OCI-LY7 (cell line): ENCODE data around the gene DNAH17. TPM values are rescaled to one million over a fixed set of nuclear protein-coding genes. Genes with fewer than 3 reads are reported as not detected.

Experiments
- BruUV-seq: library from RNA; stranded (reverse); fragments of 400-500 nt; replicated peaks from 2 replicates; lab custom pipeline; 2021; lab: Mats Ljungman, UMichigan
- CTCF ChIA-PET: fragments of 300-600 bp; sonication (Branson Sonifier 250); formaldehyde crosslinking; loops from one replicate; lab custom pipeline; 2022; ENCODE audit warnings: antibody characterized with exemption; ENCODE audit not compliant: unreplicated experiment; lab: Charles Lee
- POLR2A ChIA-PET: fragments of 300-600 bp; sonication (Branson Sonifier 250); formaldehyde crosslinking; loops from one replicate; lab custom pipeline; 2022; ENCODE audit warnings: antibody characterized with exemption; lab: Charles Lee
- DNase-seq: peaks from one replicate; pipeline ENCODE4 v3.0.0-alpha.2; 2015; ENCODE audit warnings: low spot score
- H2AFZ ChIP-seq: fragments of 200-600 bp; sonication (generic), shearing (Covaris generic); 2 replicates; pipeline ENCODE4 v1.6.1; 2014; ENCODE audit warnings: mild to moderate bottlenecking, antibody characterized with exemption, low read length, moderate library complexity
- H3K27ac ChIP-seq: fragments of 200-600 bp; sonication (generic); 2 replicates; pipeline ENCODE4 v1.5.1; 2014; ENCODE audit warnings: mixed run types, low read depth, mild to moderate bottlenecking, moderate library complexity, low read length, inconsistent platforms; ENCODE audit not compliant: poor library complexity, severe bottlenecking
- H3K36me3 ChIP-seq: fragments of 200-600 bp; sonication (generic); 2 replicates; pipeline ENCODE4 v1.6.1; 2014; ENCODE audit warnings: mild to moderate bottlenecking, antibody characterized with exemption, low read length, moderate library complexity, mixed read lengths; ENCODE audit not compliant: insufficient read depth
- H3K4me1 ChIP-seq: fragments of 200-600 bp; sonication (generic); 2 replicates; pipeline ENCODE4 v1.5.1; 2014; ENCODE audit warnings: mild to moderate bottlenecking, low read length; ENCODE audit not compliant: insufficient read depth, poor library complexity, severe bottlenecking
- H3K4me2 ChIP-seq: fragments of 200-600 bp; sonication (generic); 2 replicates; pipeline ENCODE4 v1.6.1; 2014; ENCODE audit warnings: mild to moderate bottlenecking, low read length
- H3K4me3 ChIP-seq: fragments of 200-600 bp; sonication (generic); 2 replicates; pipeline ENCODE4 v1.5.1; 2014; ENCODE audit warnings: mild to moderate bottlenecking, low read depth, low read length; ENCODE audit not compliant: poor library complexity, severe bottlenecking
- H3K79me2 ChIP-seq: fragments of 200-600 bp; sonication (generic); 2 replicates; pipeline ENCODE4 v1.6.1; 2016; ENCODE audit warnings: low read depth, mild to moderate bottlenecking, low read length, moderate library complexity, mixed read lengths; ENCODE audit not compliant: insufficient read depth
- H3K9me2 ChIP-seq: fragments of 200-600 bp; sonication (generic); 2 replicates; pipeline ENCODE4 v1.6.1; 2016; ENCODE audit warnings: mild to moderate bottlenecking, low read length, mixed read lengths; ENCODE audit not compliant: insufficient read depth
- H3K9me3 ChIP-seq: fragments of 200-600 bp; sonication (generic); 2 replicates; pipeline ENCODE4 v1.6.1; 2014; ENCODE audit warnings: mild to moderate bottlenecking, mixed run types, low read length, mixed read lengths
- H4K20me1 ChIP-seq: fragments of 200-600 bp; sonication (generic); 2 replicates; pipeline ENCODE4 v1.6.1; 2014; ENCODE audit warnings: mild to moderate bottlenecking, antibody characterized with exemption, low read length, moderate library complexity, mixed read lengths; ENCODE audit not compliant: insufficient read depth
- CTCF ChIP-seq: fragments of 200-600 bp; sonication (generic); conservative IDR thresholded peaks from 2 replicates; pipeline ENCODE4 v1.5.1; 2014; ENCODE audit warnings: mild to moderate bottlenecking, antibody characterized with exemption, low read length, moderate library complexity, mixed read lengths
- EZH2phosphoT487 ChIP-seq: fragments of 200-600 bp; sonication (generic); IDR thresholded peaks from 2 replicates; pipeline ENCODE4 v1.6.1; 2018; ENCODE audit warnings: low read depth, borderline replicate concordance, mild to moderate bottlenecking, mixed run types, antibody characterized with exemption, low read length, moderate library complexity, mixed read lengths
- intact Hi-C: fragments of 100-400 bp; cut with micrococcal nuclease; formaldehyde crosslinking; loops from one replicate; pipeline ENCODE4 v1.10.0; 2022; ENCODE audit not compliant: unreplicated experiment
- total RNA-seq, 2 experiments: library from RNA; depleted of rRNA in 1 of 2; stranded (reverse); fragments of >200 nt in 1 of 2; shearing (Covaris generic) in 1 of 2; gene quantifications; 2 replicates each; pipeline ENCODE4 v1.2.3, GENCODE V29; 2014 to 2022

DNAH17 gene
- total RNA-seq, 2 experiments from 2014 or later = 0.89 to 1.1 TPM

GRCh38 chr17:78408476-78409050 lies 168.6 kb downstream of the DNAH17 start:
- TF ChIP-seq CTCF (no peak), EZH2phosphoT487 (no peak)
- no TSS peak for BruUV-seq
- Histone ChIP-seq H3K4me2 (no peak overlapping the region), H3K4me1 (peaks cover 4% of the 10 kb centered on the region), H4K20me1 (no peaks in the 10 kb centered on the region), H2AFZ (no peak overlapping the region), H3K4me3 (no peak overlapping the region), H3K27ac (no peak overlapping the region), H3K36me3 (peaks cover 64% of the 10 kb centered on the region), H3K79me2 (no peaks in the 10 kb centered on the region), H3K9me3 (no peaks in the 10 kb centered on the region), H3K9me2 (no peaks in the 10 kb centered on the region)
- intact Hi-C loops = no loop called here
- POLR2A ChIA-PET = interaction anchor here (0.8 kb wide), 1 partner anchor 29 kb away, joined by 3 read pairs; no protein-coding TSS in a partner anchor
- CTCF ChIA-PET = no interaction called here
- DNase-seq = no peak

DNA sequence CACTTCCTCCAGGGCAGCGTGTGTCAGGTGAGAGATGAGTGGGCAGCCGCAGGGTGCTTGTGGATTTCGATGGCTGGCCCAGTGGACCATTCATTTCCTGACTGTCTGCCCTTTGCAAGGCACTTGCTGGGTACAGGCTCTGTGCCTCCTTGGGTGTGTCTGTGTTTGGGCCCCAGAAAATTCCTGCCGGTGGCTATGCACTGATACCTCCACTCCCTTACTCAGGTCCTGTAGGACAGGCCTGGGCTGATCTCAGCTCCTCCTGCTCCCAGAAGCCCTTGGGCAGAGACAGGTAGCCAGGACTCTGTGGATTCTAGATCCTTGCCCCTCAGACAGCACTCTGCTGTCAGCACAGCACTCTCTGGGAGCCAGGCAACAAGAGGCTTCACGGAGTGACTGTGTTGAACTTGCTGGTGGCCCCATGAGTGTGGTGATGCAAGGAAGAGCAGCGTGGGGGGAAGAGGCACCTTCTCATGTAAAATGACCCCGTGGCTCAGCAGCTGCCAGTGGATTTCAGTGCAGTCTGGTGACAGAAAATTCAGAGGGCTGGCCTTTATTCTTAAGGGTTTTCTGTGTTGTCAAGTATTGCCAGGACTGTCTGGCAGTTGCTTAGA lies 169.7 kb downstream of the DNAH17 start:
- no peaks in the 10 kb centered on the region for H3K4me1 ChIP-seq
- no peak overlapping the region for H2AFZ ChIP-seq
- H3K27ac ChIP-seq = no peak overlapping the region
- POLR2A ChIA-PET = no interaction called here
- H3K36me3 ChIP-seq = peaks cover 69% of the 10 kb centered on the region
- BruUV-seq = no TSS peak
- DNase-seq = no peak
- H3K9me3 ChIP-seq = no peaks in the 10 kb centered on the region
- H3K4me3 ChIP-seq = no peak overlapping the region
- no peaks in the 10 kb centered on the region for H3K9me2 ChIP-seq
- no peak overlapping the region for H3K4me2 ChIP-seq
- intact Hi-C loops = no loop called here
- TF ChIP-seq CTCF (no peak), EZH2phosphoT487 (no peak)
- CTCF ChIA-PET = no interaction called here
- H3K79me2 ChIP-seq = no peaks in the 10 kb centered on the region
- H4K20me1 ChIP-seq = no peaks in the 10 kb centered on the region

- no peak for TF ChIP-seq EZH2phosphoT487
- TF ChIP-seq CTCF = no peak
- BruUV-seq = no TSS peak
- CTCF ChIA-PET = no interaction called here
Observed at GRCh38 chr17:78406920-78407319, 170.3 kb downstream of the DNAH17 start.

More at GRCh38 chr17:78406920-78407319, 170.3 kb downstream of the DNAH17 start:
- H3K4me3 ChIP-seq = no peak overlapping the region
- no peak overlapping the region for H3K4me2 ChIP-seq
- H2AFZ ChIP-seq = no peak overlapping the region
- H4K20me1 ChIP-seq = no peaks in the 10 kb centered on the region
- no peaks in the 10 kb centered on the region for H3K9me3 ChIP-seq
- POLR2A ChIA-PET = no interaction called here
- no peaks in the 10 kb centered on the region for H3K79me2 ChIP-seq
- H3K4me1 ChIP-seq = no peaks in the 10 kb centered on the region
- H3K27ac ChIP-seq = no peak overlapping the region
- intact Hi-C loops = no loop called here
- H3K36me3 ChIP-seq = peaks cover 67% of the 10 kb centered on the region
- H3K9me2 ChIP-seq = no peaks in the 10 kb centered on the region
- no peak for DNase-seq
